SK-N-SH (cell line): Measurements from ENCODE around the gene MCM3AP. TPM values are rescaled to one million over a fixed set of nuclear protein-coding genes. Genes with fewer than 3 reads are reported as not detected.

ENCODE experiments used
- CTCF ChIA-PET: fragments of 300-600, 350-600 bp; formaldehyde crosslinking; extraction: SDS; loops from one replicate; lab custom pipeline; 2021; lab: Yijun Ruan, JAX
- POLR2A ChIA-PET: fragments of 350-600 bp; sonication (Branson Sonifier 250); formaldehyde crosslinking; extraction: SDS; loops from one replicate; lab custom pipeline; 2020; ENCODE audit warnings: antibody characterized with exemption, inconsistent platforms; lab: Yijun Ruan, JAX
- DNase-seq: peaks from one replicate; pipeline ENCODE4 v3.0.0; 2012
- H2AFZ ChIP-seq: fragments of 200-600 bp; sonication (generic); 2 replicates; pipeline ENCODE4 v1.8.1; 2016; ENCODE audit warnings: antibody characterized with exemption, mild to moderate bottlenecking, low read depth
- H3F3A ChIP-seq: fragments of 200-600 bp; sonication (generic); replicated peaks from 2 replicates; pipeline ENCODE3; 2016; ENCODE audit warnings: antibody characterized with exemption, mild to moderate bottlenecking; ENCODE audit not compliant: insufficient read depth
- H3K27ac ChIP-seq, 2 experiments: fragments of 200-500 bp in 1 of 2; fragments of 200-600 bp in 1 of 2; sonication (Bioruptor generic) in 1 of 2; sonication (generic), shearing (Covaris generic) in 1 of 2; 2 replicates each; pipeline versions ENCODE4 v1.5.1 to v1.6.1; 2014 to 2016; ENCODE audit warnings: low read depth in 2 of 2, inconsistent platforms in 1 of 2, low read length in 1 of 2, mild to moderate bottlenecking in 1 of 2, mixed read lengths in 1 of 2
- H3K27me3 ChIP-seq: fragments of 200-600 bp; sonication (generic), shearing (Covaris generic); 2 replicates; pipeline ENCODE4 v1.6.1; 2016; ENCODE audit warnings: mixed run types; ENCODE audit not compliant: insufficient read depth
- H3K36me3 ChIP-seq, 2 experiments: fragments of 200-500 bp in 1 of 2; fragments of 200-600 bp in 1 of 2; sonication (Bioruptor generic) in 1 of 2; sonication (generic) in 1 of 2; replicated peaks in 1 of 2; 2 replicates each; pipeline versions ENCODE3 to v1.5.1; 2014 to 2016; ENCODE audit warnings: low read length in 1 of 2, mild to moderate bottlenecking in 1 of 2; ENCODE audit not compliant: insufficient read depth in 2 of 2, control insufficient read depth in 1 of 2
- H3K4me1 ChIP-seq, 2 experiments: fragments of 200-500 bp in 1 of 2; fragments of 200-600 bp in 1 of 2; sonication (Bioruptor generic) in 1 of 2; sonication (generic), shearing (Covaris generic) in 1 of 2; 2 replicates each; pipeline versions ENCODE4 v1.5.1 to v1.6.1; 2014 to 2016; ENCODE audit warnings: low read depth in 1 of 2, low read length in 1 of 2, mixed run types in 1 of 2; ENCODE audit not compliant: insufficient read depth in 2 of 2, control insufficient read depth in 1 of 2
- H3K4me2 ChIP-seq: fragments of 200-600 bp; sonication (generic), shearing (Covaris generic); 2 replicates; pipeline ENCODE4 v1.6.1; 2017; ENCODE audit warnings: mixed run types
- H3K4me3 ChIP-seq, 2 experiments: fragments of 200-500 bp in 1 of 2; fragments of 200-600 bp in 1 of 2; sonication (Bioruptor generic) in 1 of 2; sonication (generic), shearing (Covaris generic) in 1 of 2; 2 replicates each; pipeline versions ENCODE4 v1.5.1 to v1.8.1; 2014 to 2016; ENCODE audit warnings: low read depth in 2 of 2, inconsistent platforms in 1 of 2, low read length in 1 of 2, mild to moderate bottlenecking in 1 of 2, mixed read lengths in 1 of 2, moderate library complexity in 1 of 2
- H3K79me2 ChIP-seq: fragments of 200-600 bp; sonication (generic); 2 replicates; pipeline ENCODE4 v1.8.1; 2017; ENCODE audit warnings: mild to moderate bottlenecking; ENCODE audit not compliant: insufficient read depth
- H3K9ac ChIP-seq: fragments of 200-600 bp; sonication (generic); 2 replicates; pipeline ENCODE4 v1.6.1; 2017; ENCODE audit warnings: mixed run types
- H3K9me2 ChIP-seq: fragments of 200-600 bp; sonication (generic); 2 replicates; pipeline ENCODE4 v1.6.1; 2017; ENCODE audit warnings: mixed run types
- H3K9me3 ChIP-seq: fragments of 200-600 bp; sonication (generic); 2 replicates; pipeline ENCODE4 v1.6.1; 2017; ENCODE audit warnings: mixed run types, mild to moderate bottlenecking, moderate library complexity
- H4K20me1 ChIP-seq: fragments of 200-600 bp; sonication (generic); 2 replicates; pipeline ENCODE4 v1.6.1; 2017; ENCODE audit warnings: mild to moderate bottlenecking, mixed run types; ENCODE audit not compliant: insufficient read depth
- CHD2 ChIP-seq: fragments of 150-350 bp; IDR thresholded peaks from 2 replicates; pipeline ENCODE4 v1.6.1; 2018; ENCODE audit warnings: low read length; ENCODE audit not compliant: partially characterized antibody
- CTCF ChIP-seq: fragments of 200-600 bp; sonication (generic); IDR thresholded peaks from 2 replicates; pipeline ENCODE4 v1.6.1; 2017; ENCODE audit warnings: antibody characterized with exemption, mild to moderate bottlenecking, moderate library complexity
- ELF1 ChIP-seq: IDR thresholded peaks from 2 replicates; pipeline ENCODE4 v1.4.0; 2012
- GATA2 ChIP-seq: sonication (generic); formaldehyde crosslinking; IDR thresholded peaks from 2 replicates; pipeline ENCODE4 v1.5.0; 2020; ENCODE audit warnings: mild to moderate bottlenecking, missing genetic modification reagents
- JUND ChIP-seq: IDR thresholded peaks from 2 replicates; pipeline ENCODE4 v1.4.0; 2012
- NFIC ChIP-seq: IDR thresholded peaks from 2 replicates; pipeline ENCODE4 v1.4.0; 2012; ENCODE audit warnings: borderline replicate concordance
- NRF1 ChIP-seq: IDR thresholded peaks from 2 replicates; pipeline ENCODE4 v1.6.1; 2012; ENCODE audit warnings: low read depth, mild to moderate bottlenecking, low read length
- POLR2AphosphoS5 ChIP-seq: IDR thresholded peaks from 2 replicates; pipeline ENCODE4 v1.6.1; 2012; ENCODE audit warnings: low read depth, low read length
- SIN3A ChIP-seq: IDR thresholded peaks from 2 replicates; pipeline ENCODE4 v1.6.1; 2012; ENCODE audit warnings: low read depth, mild to moderate bottlenecking, low read length, moderate library complexity, borderline replicate concordance
- TAF1 ChIP-seq: IDR thresholded peaks from 2 replicates; pipeline ENCODE4 v1.6.1; 2012; ENCODE audit warnings: low read depth, mild to moderate bottlenecking, low read length, moderate library complexity, borderline replicate concordance
- YY1 ChIP-seq: IDR thresholded peaks from 2 replicates; pipeline ENCODE4 v1.4.0; 2012; ENCODE audit warnings: low read depth, mild to moderate bottlenecking
- WGBS: methylation state at CpG from one replicate; pipeline ENCODE4 v1.1.6; 2017; ENCODE audit warnings: low lambda C conversion rate; 5-methylcytosine and 5-hydroxymethylcytosine counted together
- polyA plus RNA-seq, 3 experiments: library from polyadenylated mRNA; depleted of rRNA; stranded (reverse); fragments of >200 nt; gene quantifications; 2 replicates each; pipeline ENCODE4 v1.2.3, GENCODE V29; 2012
- TF ChIP-seq, protein P1 (sequence below): IDR thresholded peaks from 2 replicates; pipeline ENCODE4 v1.4.0; 2012; ENCODE audit warnings: low read depth
- TF ChIP-seq, protein P2 (sequence below): IDR thresholded peaks from 2 replicates; pipeline ENCODE4 v1.6.1; 2012; ENCODE audit warnings: mild to moderate bottlenecking, low read depth, low read length, moderate library complexity

MCM3AP gene
- polyA plus RNA-seq, 1 of the 3 experiments (the other 2 are of a cell fraction), result 42.9 TPM

DNA sequence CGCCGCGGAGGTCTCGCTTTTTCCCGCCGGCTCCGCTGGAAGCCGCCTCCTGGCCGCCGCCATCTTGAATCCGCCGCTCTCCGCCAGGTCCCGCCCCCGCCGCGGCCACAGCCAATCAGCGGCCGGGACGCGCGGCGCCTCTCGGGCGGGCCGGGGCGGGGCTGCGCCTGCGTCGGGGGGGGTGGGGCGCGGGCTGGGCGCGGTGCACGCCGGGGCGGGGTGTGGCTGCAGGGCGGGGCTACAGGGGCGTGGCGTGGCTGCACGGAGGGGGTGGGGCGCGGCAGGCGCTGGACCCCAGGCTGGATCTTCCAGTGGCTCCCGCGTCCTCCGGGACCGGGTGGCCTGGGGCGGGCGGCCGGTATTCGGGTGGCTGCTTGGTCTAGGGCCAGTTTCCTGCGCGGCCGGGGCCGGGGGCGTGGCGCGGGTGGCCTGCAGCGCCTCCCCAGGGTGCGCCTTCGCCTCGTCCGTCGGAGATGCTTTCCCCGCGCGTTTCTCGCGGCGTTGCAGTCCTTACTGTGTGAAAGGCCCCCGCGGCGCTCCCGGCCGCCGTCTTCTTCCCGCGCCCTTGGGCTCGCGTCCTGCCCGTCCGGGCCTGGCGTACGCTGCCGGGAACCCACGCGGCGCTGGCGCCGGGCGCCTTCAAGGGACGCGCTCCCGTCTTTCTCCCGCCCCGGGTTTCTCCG, 39.1 kb upstream of the MCM3AP start:
- Histone ChIP-seq H3K79me2 (peaks cover 82% of the 10 kb centered on the region), H2AFZ (no peak overlapping the region; the same call in 1 of the 2 replicates), H3K27ac (peak overlapping the region; percentile 92), H3K4me1 (peaks cover 15 to 33% of the 10 kb centered on the region in 2 experiments; a peak in 3 of 4 replicates), H3K4me2 (peak overlapping the region; percentile 100), H3K36me3 (peaks cover 3 to 17% of the 10 kb centered on the region in 2 experiments), H3K9ac (peak overlapping the region; percentile 93), H3K4me3 (peak overlapping the region; percentile 81 to 96), H3K9me3 (no peaks in the 10 kb centered on the region), H3K27me3 (no peaks in the 10 kb centered on the region), H3F3A (peaks cover 16% of the 10 kb centered on the region), H3K9me2 (no peaks in the 10 kb centered on the region), H4K20me1 (peaks cover 8% of the 10 kb centered on the region; the same call in 1 of the 2 replicates)
- DNase-seq, result peak; percentile 97
- ChIA-PET POLR2A (interaction anchor here (1.6 kb wide), 1 partner anchor 353 kb away, joined by 7 read pairs; no protein-coding TSS in a partner anchor), CTCF (interaction anchor here (1.1 to 1.7 kb wide), 3 partner anchors 9 to 171 kb away, joined by 3 to 7 read pairs (median 4); no protein-coding TSS in a partner anchor)
- TF ChIP-seq POLR2AphosphoS5 (peak; percentile 42), CHD2 (peak; percentile 61), SIN3A (peak; percentile 40; the same call in 1 of the 2 replicates), NRF1 (peak; percentile 59), GATA2 (CRISPR knock-in tag) (no peak), ELF1 (no peak), TAF1 (peak; percentile 90), JUND (no peak), CTCF (0 out of 2 replicates have a peak, but pooled peaks have one; percentile 20), YY1 (peak; percentile 95), NFIC (peak; percentile 13; the same call in 1 of the 2 replicates)
- TF ChIP-seq, protein P1, sequence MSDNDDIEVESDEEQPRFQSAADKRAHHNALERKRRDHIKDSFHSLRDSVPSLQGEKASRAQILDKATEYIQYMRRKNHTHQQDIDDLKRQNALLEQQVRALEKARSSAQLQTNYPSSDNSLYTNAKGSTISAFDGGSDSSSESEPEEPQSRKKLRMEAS, result peak; percentile 57; the same call in 1 of the 2 replicates
- TF ChIP-seq, protein P2, sequence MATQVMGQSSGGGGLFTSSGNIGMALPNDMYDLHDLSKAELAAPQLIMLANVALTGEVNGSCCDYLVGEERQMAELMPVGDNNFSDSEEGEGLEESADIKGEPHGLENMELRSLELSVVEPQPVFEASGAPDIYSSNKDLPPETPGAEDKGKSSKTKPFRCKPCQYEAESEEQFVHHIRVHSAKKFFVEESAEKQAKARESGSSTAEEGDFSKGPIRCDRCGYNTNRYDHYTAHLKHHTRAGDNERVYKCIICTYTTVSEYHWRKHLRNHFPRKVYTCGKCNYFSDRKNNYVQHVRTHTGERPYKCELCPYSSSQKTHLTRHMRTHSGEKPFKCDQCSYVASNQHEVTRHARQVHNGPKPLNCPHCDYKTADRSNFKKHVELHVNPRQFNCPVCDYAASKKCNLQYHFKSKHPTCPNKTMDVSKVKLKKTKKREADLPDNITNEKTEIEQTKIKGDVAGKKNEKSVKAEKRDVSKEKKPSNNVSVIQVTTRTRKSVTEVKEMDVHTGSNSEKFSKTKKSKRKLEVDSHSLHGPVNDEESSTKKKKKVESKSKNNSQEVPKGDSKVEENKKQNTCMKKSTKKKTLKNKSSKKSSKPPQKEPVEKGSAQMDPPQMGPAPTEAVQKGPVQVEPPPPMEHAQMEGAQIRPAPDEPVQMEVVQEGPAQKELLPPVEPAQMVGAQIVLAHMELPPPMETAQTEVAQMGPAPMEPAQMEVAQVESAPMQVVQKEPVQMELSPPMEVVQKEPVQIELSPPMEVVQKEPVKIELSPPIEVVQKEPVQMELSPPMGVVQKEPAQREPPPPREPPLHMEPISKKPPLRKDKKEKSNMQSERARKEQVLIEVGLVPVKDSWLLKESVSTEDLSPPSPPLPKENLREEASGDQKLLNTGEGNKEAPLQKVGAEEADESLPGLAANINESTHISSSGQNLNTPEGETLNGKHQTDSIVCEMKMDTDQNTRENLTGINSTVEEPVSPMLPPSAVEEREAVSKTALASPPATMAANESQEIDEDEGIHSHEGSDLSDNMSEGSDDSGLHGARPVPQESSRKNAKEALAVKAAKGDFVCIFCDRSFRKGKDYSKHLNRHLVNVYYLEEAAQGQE, result no peak; the same call in 1 of the 2 replicates
- WGBS, result no CpG with 5 or more reads among the region's 98 CpGs
